Measurements from ENCODE around the gene TBL1X.
A peak's percentile ranks its signal among the peaks of the same experiment; 100 is the strongest.

TBL1X gene

DNA sequence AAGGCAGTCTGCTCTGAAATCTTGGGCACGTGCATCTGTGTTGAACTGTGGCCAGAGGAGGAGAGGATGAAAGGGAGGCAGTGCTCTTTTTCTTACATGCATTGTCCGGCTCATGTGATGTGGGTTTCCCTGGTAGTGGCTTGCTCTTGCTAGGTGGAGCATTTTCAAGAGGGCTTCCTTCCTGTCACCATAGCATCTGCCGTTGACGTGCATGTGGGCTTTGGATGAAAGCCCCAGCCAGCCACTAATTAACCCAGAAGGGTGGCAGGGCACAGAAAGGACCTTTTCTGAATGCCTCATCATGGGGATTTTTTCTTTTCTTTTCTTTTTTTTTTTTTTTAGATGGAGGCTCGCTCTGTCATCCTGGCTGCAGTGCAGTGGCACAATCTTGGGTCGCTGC, 179.5 kb downstream of the TBL1X start:
- DNase-seq (ENCODE audit: low read depth) = no peak

DNA sequence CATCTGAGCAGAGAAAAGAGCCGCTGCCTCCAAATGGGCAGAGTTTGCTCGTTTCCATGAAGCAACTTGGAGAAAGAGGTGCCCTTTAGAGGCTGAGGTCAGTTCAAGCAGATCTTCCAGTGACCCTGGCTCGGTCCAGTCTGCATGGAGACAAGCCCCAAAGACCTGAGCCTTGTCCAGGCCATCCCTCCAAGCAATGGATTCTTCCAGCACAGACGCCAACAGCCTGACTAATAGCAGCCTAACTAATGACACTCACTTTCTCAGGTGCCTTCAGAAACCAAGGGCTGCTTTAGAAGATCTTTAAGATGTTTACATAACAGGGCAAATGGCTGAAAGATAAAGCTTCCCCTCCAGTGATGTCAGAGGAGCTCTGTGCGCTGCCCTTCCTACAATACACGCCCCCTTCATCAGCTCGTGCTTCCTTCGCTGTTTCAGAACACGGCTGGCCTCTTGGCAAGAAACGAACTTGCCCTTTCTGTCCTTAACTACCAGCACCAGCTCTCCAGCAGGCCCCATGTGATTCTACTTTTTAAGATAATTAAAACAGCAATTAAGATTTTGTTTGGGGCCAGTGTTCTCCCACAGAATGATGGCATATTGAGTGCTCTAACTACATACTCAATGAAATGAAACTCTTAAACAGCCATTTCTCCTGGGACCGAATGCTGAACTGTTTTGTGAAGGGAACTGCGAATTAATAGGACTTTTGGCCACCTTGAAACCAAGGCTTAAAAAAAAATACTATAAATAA, 181.8 kb downstream of the TBL1X start:
- no peak for DNase-seq (ENCODE audit: low read depth)
- no peak overlapping the region for H3K4me3 ChIP-seq (ENCODE audit: low read depth, low read length)
- TF ChIP-seq, protein P1, sequence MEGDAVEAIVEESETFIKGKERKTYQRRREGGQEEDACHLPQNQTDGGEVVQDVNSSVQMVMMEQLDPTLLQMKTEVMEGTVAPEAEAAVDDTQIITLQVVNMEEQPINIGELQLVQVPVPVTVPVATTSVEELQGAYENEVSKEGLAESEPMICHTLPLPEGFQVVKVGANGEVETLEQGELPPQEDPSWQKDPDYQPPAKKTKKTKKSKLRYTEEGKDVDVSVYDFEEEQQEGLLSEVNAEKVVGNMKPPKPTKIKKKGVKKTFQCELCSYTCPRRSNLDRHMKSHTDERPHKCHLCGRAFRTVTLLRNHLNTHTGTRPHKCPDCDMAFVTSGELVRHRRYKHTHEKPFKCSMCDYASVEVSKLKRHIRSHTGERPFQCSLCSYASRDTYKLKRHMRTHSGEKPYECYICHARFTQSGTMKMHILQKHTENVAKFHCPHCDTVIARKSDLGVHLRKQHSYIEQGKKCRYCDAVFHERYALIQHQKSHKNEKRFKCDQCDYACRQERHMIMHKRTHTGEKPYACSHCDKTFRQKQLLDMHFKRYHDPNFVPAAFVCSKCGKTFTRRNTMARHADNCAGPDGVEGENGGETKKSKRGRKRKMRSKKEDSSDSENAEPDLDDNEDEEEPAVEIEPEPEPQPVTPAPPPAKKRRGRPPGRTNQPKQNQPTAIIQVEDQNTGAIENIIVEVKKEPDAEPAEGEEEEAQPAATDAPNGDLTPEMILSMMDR (conservative IDR thresholded peaks at IDR 0.05; ENCODE audit: low read depth, low read length) = no peak

More for the DNA sequence above, 179.5 kb downstream of the TBL1X start:
- TF ChIP-seq, protein P1 (conservative IDR thresholded peaks at IDR 0.05; ENCODE audit: low read depth, low read length) = no peak
- H3K4me3 ChIP-seq (ENCODE audit: low read depth, low read length) = no peak overlapping the region

GRCh38 chrX:9647431-9647830, 182.6 kb downstream of the TBL1X start:
- DNase-seq (ENCODE audit: low read depth) = no peak
- H3K4me3 ChIP-seq (ENCODE audit: low read depth, low read length) = no peak overlapping the region
- TF ChIP-seq, protein P1 (conservative IDR thresholded peaks at IDR 0.05; ENCODE audit: low read depth, low read length) = no peak

DNA sequence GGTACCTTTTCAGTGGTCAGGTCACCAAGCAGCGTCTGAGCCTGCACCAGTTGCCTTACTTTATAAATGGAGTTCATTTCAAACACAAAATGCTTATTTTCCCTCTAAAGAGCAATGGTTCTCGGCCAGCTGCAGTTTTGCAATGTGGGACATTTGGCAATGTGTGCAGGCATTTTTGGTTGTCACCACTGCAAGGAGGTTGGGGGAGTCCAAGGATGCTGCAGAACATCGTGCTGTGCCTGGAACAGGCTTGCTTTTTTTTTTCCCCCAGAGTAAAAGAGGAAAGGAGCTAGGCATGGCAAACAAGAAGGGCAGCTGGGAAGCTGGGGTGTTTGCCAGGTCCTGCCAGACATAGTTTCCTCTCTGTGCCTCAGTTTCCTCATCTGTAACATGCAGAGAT, 185.2 kb downstream of the TBL1X start:
- DNase-seq (ENCODE audit: low read depth) = no peak
- TF ChIP-seq, protein P1 (conservative IDR thresholded peaks at IDR 0.05; ENCODE audit: low read depth, low read length) = no peak
- H3K4me3 ChIP-seq (ENCODE audit: low read depth, low read length) = no peak overlapping the region

GRCh38 chrX:9651737-9652136, 186.9 kb downstream of the TBL1X start:
- H3K4me3 ChIP-seq (ENCODE audit: low read depth, low read length) = no peak overlapping the region
- DNase-seq (ENCODE audit: low read depth) = peak; percentile 11
- TF ChIP-seq, protein P1 (conservative IDR thresholded peaks at IDR 0.05; ENCODE audit: low read depth, low read length) = no peak

- TF ChIP-seq, protein P1 (conservative IDR thresholded peaks at IDR 0.05; ENCODE audit: low read depth, low read length) = no peak
- no peak for DNase-seq (ENCODE audit: low read depth)
- no peak overlapping the region for H3K4me3 ChIP-seq (ENCODE audit: low read depth, low read length)
Observed at GRCh38 chrX:9654929-9655328, 190.1 kb downstream of the TBL1X start.

DNA sequence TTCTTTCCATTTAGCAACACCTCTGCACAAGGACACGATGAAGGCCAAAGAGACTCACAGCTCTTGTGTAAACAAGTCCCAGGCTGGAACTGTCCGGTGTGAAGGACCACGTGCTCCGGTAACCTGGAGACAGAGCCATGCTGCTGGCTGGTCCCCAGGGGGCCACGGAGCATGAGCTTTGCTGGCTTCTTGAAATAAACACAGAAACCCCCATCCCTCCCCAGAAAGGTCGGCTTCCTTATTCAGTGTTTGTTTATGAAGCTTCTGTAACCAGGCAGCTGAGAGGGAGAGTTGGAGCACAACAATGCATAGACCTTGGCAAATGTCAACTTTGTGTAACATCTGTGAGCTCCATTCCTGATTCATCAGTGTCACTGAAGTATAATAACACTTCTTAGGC, 191.4 kb downstream of the TBL1X start:
- H3K4me3 ChIP-seq (ENCODE audit: low read depth, low read length) = no peak overlapping the region
- peak; percentile 76 for DNase-seq (ENCODE audit: low read depth)
- TF ChIP-seq, protein P1 (conservative IDR thresholded peaks at IDR 0.05; ENCODE audit: low read depth, low read length) = no peak

All from choroid plexus epithelial cell (primary cell).